ENCODE results near the gene FES.

DNA sequence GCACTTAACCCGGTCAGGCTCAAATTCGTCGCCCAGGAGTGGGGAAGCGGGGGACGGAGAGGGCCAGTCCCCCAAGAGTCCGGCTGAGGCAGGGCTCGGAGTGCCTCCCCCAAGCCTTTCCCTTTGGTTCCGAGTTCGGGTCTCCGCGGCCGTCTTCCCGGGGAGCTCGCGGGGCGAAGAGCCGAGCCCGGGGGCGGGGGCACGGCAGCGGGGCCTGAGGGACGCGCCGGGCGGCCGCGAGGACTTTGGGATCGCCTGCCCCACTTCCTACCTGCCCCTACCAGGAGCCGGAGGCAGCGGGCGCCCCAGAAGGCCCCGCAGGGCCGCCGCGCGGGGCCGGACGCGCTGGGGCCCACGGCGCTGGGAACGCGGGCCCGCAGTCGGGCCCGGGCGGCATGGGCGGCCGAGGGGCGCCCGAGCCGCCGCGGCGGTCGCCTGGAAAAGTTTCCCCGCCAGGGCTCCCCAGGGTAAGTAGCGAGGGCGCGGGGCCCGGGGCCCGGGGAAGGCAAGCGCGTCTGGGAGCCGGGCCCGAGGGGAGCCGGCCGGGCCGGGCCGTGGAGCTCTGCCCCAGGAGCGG lies 13.1 kb upstream of the FES start:
- TF ChIP-seq, protein P1, sequence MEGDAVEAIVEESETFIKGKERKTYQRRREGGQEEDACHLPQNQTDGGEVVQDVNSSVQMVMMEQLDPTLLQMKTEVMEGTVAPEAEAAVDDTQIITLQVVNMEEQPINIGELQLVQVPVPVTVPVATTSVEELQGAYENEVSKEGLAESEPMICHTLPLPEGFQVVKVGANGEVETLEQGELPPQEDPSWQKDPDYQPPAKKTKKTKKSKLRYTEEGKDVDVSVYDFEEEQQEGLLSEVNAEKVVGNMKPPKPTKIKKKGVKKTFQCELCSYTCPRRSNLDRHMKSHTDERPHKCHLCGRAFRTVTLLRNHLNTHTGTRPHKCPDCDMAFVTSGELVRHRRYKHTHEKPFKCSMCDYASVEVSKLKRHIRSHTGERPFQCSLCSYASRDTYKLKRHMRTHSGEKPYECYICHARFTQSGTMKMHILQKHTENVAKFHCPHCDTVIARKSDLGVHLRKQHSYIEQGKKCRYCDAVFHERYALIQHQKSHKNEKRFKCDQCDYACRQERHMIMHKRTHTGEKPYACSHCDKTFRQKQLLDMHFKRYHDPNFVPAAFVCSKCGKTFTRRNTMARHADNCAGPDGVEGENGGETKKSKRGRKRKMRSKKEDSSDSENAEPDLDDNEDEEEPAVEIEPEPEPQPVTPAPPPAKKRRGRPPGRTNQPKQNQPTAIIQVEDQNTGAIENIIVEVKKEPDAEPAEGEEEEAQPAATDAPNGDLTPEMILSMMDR (IDR thresholded peaks at IDR 0.05) = no peak
- TF ChIP-seq POLR2AphosphoS5 (IDR thresholded peaks at IDR 0.05) (no peak), EP300 (IDR thresholded peaks at IDR 0.05) (no peak)
